ENCODE measurements around the gene CAMK4. TPM values are rescaled to one million over a fixed set of nuclear protein-coding genes. Genes with fewer than 3 reads are reported as not detected.

CAMK4 gene
- total RNA-seq, 1 donor from 2014 or later = 130 TPM

- no peak for DNase-seq
Observed at GRCh38 chr5:111494355-111494999, 270.3 kb downstream of the CAMK4 start.

GRCh38 chr5:111495159-111495558, 271.0 kb downstream of the CAMK4 start:
- no peak for DNase-seq

DNA sequence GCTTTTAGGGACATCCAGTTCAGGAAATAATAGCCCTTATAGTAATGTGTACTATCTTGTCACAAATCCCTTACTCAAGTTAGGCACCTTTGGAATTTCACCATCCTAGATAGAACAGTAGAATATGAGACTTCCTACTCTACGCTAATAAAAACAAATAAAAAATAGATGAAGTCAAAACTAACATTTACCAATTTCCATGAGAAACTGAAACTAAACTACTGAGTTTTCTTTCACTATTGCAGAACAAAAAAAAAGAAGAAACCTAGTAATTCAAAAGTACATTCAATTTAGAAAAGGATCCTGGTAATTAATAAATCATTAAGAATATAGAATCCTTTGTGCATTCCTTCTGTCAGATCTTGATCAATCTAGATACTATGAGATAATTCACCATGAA, 274.2 kb downstream of the CAMK4 start:
- DNase-seq = no peak

GRCh38 chr5:111502956-111503355, 278.8 kb downstream of the CAMK4 start:
- DNase-seq = no peak

GRCh38 chr5:111505096-111505495, 280.9 kb downstream of the CAMK4 start:
- no peak for DNase-seq

DNA sequence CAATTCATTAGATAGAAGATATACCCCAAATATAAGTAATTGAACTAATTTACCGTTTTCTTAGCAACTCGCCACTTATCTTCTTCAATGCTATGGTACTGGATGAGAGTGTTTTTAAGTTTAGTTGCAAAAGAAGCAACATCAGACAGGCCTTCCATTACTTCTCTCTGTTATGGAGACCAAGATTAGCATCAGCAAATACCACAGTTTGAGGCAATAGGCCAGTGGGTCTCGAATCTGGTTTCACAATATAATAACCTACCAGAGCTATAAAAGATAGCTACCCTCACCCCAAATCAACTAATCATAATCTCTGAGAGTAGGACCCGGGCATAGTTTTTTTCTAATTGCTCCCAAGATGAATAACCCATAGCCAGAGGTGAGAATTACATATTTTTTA, 283.1 kb downstream of the CAMK4 start:
- DNase-seq = no peak

GRCh38 chr5:111509119-111509518, 284.9 kb downstream of the CAMK4 start:
- DNase-seq = no peak

GRCh38 chr5:111511174-111511830, 287.1 kb downstream of the CAMK4 start:
- no peak for DNase-seq

DNA sequence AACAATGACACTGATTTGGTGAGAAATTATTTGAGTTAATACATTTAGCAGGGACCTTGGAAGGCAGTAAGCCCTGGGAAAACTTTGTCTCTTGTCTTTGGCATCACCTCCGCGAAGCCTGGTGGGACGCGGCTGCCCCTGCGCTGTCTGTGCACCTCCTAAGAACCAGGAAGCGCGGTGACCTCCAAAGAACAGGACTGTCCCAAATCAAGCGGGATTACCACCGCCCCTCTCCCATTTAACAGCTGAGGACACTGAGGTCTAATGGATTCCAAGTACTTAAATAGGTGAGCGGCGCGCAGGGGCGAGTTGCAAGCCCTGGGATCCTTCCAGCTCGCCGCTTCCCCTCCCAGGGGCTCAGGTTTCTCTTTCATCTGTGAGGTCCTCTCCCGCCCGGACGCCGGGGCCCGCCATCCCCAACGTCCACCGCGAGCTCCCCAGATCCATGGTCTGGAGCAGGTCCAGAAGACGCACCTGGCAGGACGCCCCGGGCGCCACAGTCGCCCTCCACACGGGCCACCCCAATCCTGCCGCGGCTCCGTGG, 287.7 kb downstream of the CAMK4 start:
- no peak for DNase-seq

DNA sequence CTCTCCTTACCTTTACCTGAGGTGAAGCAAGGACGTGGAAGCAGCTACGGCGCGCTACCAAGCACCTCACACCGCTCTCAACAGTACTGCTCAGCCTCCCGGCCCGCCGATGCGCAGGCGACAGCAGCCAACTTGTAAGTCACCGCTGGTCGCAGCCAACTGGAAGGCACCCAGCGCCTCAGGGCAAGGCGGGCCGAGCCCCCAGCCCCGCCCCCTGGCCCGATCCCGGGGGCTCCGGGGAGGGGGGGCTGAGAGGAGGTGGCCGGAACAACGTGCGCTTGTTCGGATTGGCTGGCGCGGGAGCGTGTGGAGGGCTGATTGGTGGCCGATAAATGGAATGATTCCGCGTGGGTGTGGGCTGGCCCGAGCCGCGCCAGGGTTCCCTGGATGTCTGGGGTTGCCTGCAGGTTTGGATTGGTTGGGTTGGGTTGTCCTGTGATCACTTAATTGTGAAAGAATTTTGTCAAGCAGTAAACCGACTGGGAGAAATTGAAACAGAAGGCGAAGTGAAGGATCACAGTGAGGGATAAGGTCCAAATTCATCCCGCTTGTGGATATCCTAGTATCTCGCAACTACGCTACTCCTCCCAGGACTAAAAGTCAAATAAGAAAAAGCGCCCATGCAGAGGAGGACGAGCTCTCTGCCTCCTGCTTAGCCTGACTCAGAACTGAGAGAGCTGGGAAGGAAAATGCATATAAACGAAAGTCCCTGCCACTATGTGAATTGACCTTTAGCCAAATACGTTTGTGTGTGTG, 288.4 kb downstream of the CAMK4 start, which contains the start of gene STARD4:
Gene STARD4 (minus strand): TSS at position 161 of the 756 bp plus-strand sequence. CDS start 5,102 bp downstream, outside the sequence.
- peak; percentile 93 for DNase-seq

DNA sequence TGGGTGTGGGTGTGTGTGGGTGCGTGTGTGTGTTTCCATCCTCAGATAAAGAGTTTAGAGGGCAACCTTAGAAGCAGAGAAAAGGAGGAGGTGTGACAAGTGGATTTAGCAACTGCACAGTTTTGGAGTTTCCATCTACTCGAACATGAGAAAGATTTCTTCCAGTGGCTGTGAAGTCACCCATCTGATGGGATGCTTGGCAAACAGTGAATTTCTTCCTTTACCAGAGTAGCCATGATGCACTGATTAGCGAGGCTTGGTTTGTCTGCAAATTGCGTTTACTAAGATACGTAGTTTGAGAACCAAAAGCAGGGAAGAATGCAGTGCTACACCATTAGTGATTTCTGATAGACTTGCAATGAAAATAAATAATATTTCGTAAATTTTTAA, 288.9 kb downstream of the CAMK4 start:
- no peak for DNase-seq

DNA sequence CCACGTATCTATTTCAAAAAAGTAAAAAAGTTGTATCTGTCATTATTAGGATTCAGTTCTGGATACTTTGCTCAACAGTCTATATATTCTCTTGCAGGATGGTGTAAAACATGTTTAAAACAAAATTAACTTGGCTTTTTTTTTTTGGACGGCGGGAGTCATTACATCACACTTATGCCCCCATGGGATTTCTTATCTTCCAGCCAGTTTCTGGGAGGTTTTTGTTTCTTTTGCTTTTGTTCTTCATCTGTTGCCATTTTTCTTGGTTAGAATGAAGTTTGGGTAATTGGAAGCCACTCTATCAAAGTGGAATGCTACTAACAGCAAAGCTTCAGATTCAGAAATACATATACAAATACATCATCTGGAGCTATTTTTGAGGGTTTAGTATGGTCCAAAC, 289.9 kb downstream of the CAMK4 start:
- no peak for DNase-seq

DNA sequence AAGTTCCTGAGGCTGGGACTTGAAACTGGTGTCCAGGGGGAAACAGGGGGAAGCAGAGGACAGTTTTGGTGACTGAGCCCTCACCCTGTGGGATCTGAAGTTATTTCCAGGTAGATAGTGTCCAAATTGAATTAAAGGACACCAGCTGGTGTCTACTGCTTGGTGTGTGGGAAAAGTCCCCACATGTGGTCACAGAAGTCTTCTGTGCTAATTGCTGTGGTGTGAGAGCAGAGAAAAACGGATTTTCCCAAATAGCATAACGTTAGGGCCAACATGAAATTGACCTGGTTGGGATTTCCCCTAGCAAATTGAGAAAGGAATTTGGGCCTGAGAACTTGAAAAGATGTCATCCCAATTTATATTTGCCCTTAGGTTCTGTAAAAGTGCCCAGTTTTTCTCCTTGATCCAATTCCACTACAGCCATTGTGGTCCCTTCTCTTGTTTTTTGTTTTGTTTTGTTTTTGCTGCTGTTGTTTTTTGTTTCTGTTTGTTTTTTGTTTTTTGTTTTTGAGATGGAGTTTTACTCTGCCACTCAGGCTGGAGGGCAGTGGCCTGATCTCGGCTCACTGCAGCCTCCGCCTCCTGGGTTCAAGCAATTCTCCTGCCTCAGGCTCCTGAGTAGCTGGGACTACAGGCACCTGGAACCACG, 293.8 kb downstream of the CAMK4 start:
- DNase-seq = no peak

- no peak for DNase-seq
Observed at GRCh38 chr5:111518777-111519176, 294.6 kb downstream of the CAMK4 start.

- no peak for DNase-seq
Observed at GRCh38 chr5:111520908-111521307, 296.7 kb downstream of the CAMK4 start.

GRCh38 chr5:111528056-111528455, 303.9 kb downstream of the CAMK4 start:
- no peak for DNase-seq

DNA sequence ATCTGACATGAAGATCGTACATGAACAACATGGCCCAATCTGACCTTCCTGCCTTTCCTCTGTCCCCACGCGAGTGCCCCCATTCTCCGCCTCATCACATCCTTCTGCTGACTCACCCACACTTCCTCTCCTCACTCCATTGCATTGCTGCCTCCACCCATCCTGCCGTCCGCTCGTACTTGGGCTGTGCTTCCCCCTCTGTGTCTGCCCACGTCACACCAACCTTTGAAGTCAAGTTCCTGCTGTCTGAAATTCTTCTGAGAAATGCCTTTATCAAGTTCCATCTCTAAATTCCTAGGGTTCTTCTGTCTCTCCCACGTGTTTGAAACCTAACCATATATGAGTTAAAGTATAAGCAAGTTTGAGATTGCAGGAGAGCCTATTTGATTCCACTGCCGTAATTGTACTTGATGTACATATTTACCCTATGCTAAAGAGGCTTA, 306.1 kb downstream of the CAMK4 start:
- peak; percentile 26 for DNase-seq

GRCh38 chr5:111532886-111533582, 308.9 kb downstream of the CAMK4 start:
- DNase-seq = no peak

DNA sequence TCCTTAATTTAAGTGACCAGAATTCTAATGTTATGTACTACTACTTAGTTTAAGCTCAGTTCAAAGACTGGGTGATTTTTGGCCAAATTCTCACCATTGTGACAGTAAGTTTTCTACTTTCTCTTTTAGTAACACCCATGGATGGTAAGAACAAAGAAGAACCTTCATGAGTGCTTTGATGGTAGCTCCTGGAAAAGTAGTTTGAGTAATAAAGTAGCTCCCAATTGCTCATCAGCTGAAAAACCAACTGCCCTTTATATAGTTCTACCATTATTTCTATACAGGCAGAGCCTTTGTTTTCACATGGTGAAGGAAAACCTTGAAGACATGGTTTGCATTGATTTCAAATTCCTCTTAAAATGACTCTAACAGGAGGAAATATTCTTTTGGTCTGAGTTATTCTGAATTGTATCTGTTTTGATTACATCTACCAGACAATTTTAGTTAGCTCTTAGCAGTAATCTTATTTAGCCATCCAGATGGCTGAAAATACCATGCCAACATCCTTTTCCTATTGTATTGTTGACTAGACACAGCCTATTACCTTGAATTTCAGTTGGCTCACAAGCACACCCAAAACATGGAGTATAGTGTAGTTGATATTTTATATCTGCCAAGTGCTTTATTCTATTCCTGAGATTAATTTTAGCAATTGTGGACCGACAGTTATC, 311.8 kb downstream of the CAMK4 start:
- no peak for DNase-seq

- no peak for DNase-seq
Observed at GRCh38 chr5:111537141-111538024, 313.2 kb downstream of the CAMK4 start.
